Skeletal muscle satellite cell (primary cell): ENCODE measurements around the gene RPL28.
A peak's percentile ranks its signal among the peaks of the same experiment; 100 is the strongest.

Experiments
- H3K27me3 ChIP-seq: 2 replicates; pipeline ENCODE4 v1.7.0; 2013; ENCODE audit warnings: low read length; ENCODE audit not compliant: control insufficient read depth, insufficient read depth
- H3K36me3 ChIP-seq: 2 replicates; pipeline ENCODE4 v1.7.0; 2013; ENCODE audit warnings: mild to moderate bottlenecking, control low read depth, low read length; ENCODE audit not compliant: insufficient read depth
- H3K4me1 ChIP-seq: 2 replicates; pipeline ENCODE4 v1.7.0; 2013; ENCODE audit warnings: low read length; ENCODE audit not compliant: control insufficient read depth, insufficient read depth
- H3K4me2 ChIP-seq: 2 replicates; pipeline ENCODE4 v1.7.0; 2013; ENCODE audit warnings: mild to moderate bottlenecking, low read length
- H3K4me3 ChIP-seq: 2 replicates; pipeline ENCODE4 v1.7.0; 2013; ENCODE audit warnings: low read length
- H3K9ac ChIP-seq: 2 replicates; pipeline ENCODE4 v1.7.0; 2013; ENCODE audit warnings: mild to moderate bottlenecking, low read depth, low read length, moderate library complexity
- H3K9me3 ChIP-seq: replicated peaks from 2 replicates; pipeline ENCODE4 v1.7.0; 2013; ENCODE audit warnings: mild to moderate bottlenecking, control low read depth, low read length

RPL28 gene

GRCh38 chr19:55379174-55379573 is 6.6 kb upstream of the RPL28 start:
- H3K9ac ChIP-seq: no peak overlapping the region
- H3K4me3 ChIP-seq: no peak overlapping the region
- H3K4me1 ChIP-seq: peaks cover 9% of the 10 kb centered on the region
- H3K36me3 ChIP-seq: no peaks in the 10 kb centered on the region
- no peak overlapping the region for H3K4me2 ChIP-seq
- no peaks in the 10 kb centered on the region for H3K9me3 ChIP-seq
- H3K27me3 ChIP-seq: peaks cover 5% of the 10 kb centered on the region

- peaks cover 10% of the 10 kb centered on the region for H3K36me3 ChIP-seq
- no peaks in the 10 kb centered on the region for H3K9me3 ChIP-seq
- no peak overlapping the region for H3K4me2 ChIP-seq
- H3K27me3 ChIP-seq: peaks cover 5% of the 10 kb centered on the region
- peaks cover 21% of the 10 kb centered on the region for H3K4me1 ChIP-seq
- no peak overlapping the region for H3K4me3 ChIP-seq
- no peak overlapping the region for H3K9ac ChIP-seq
These were observed 3.7 kb upstream of the RPL28 start for GRCh38 chr19:55382013-55382412.

- Histone ChIP-seq H3K9me3 (no peaks in the 10 kb centered on the region), H3K36me3 (peaks cover 16% of the 10 kb centered on the region), H3K4me3 (no peak overlapping the region), H3K9ac (no peak overlapping the region), H3K4me2 (no peak overlapping the region), H3K27me3 (peaks cover 2% of the 10 kb centered on the region), H3K4me1 (peaks cover 26% of the 10 kb centered on the region)
These were observed 3.1 kb upstream of the RPL28 start for GRCh38 chr19:55382522-55383054.

GRCh38 chr19:55383279-55384130 is 2.2 kb upstream of the RPL28 start:
- Histone ChIP-seq H3K9ac (peak overlapping the region; percentile 99), H3K4me2 (peak overlapping the region; percentile 96), H3K9me3 (no peaks in the 10 kb centered on the region), H3K27me3 (no peaks in the 10 kb centered on the region), H3K4me1 (peaks cover 33% of the 10 kb centered on the region), H3K36me3 (peaks cover 25% of the 10 kb centered on the region), H3K4me3 (peak overlapping the region; percentile 97)

- H3K4me1 ChIP-seq: peaks cover 41% of the 10 kb centered on the region
- peaks cover 33% of the 10 kb centered on the region for H3K36me3 ChIP-seq
- H3K4me2 ChIP-seq: peak within 1 kb of the TSS; percentile 96
- H3K27me3 ChIP-seq: no peaks in the 10 kb centered on the region
- H3K9ac ChIP-seq: peak within 1 kb of the TSS; percentile 99
- peak within 1 kb of the TSS; percentile 97 for H3K4me3 ChIP-seq
- H3K9me3 ChIP-seq: no peaks in the 10 kb centered on the region
These were observed 1.4 kb upstream of the RPL28 start, which contains the start of gene TMEM238 for GRCh38 chr19:55384131-55384919. Gene TMEM238 (minus strand): TSS chr19:55384292. CDS start chr19:55384259, 33 bp downstream.

- H3K4me2 ChIP-seq: peak overlapping the region; percentile 96
- peak overlapping the region; percentile 99 for H3K9ac ChIP-seq
- H3K4me1 ChIP-seq: peaks cover 41% of the 10 kb centered on the region
- H3K36me3 ChIP-seq: peaks cover 41% of the 10 kb centered on the region
- peak overlapping the region; percentile 97 for H3K4me3 ChIP-seq
- no peaks in the 10 kb centered on the region for H3K9me3 ChIP-seq
- H3K27me3 ChIP-seq: no peaks in the 10 kb centered on the region
These were observed 610 bp upstream of the RPL28 start for GRCh38 chr19:55384920-55385723.

GRCh38 chr19:55386493-55386971 is 800 bp downstream of the RPL28 start:
- H3K4me1 ChIP-seq: peaks cover 41% of the 10 kb centered on the region
- peak overlapping the region; percentile 96 for H3K4me2 ChIP-seq
- H3K36me3 ChIP-seq: peaks cover 55% of the 10 kb centered on the region
- H3K27me3 ChIP-seq: no peaks in the 10 kb centered on the region
- peak overlapping the region; percentile 97 for H3K4me3 ChIP-seq
- H3K9ac ChIP-seq: peak overlapping the region; percentile 99
- H3K9me3 ChIP-seq: no peaks in the 10 kb centered on the region

- Histone ChIP-seq H3K36me3 (peaks cover 61% of the 10 kb centered on the region), H3K27me3 (no peaks in the 10 kb centered on the region), H3K4me3 (peak overlapping the region; percentile 97), H3K9ac (peak overlapping the region; percentile 99), H3K4me2 (peak overlapping the region; percentile 96), H3K9me3 (no peaks in the 10 kb centered on the region), H3K4me1 (peaks cover 41% of the 10 kb centered on the region)
These were observed 2.2 kb downstream of the RPL28 start for GRCh38 chr19:55387736-55388497.

GRCh38 chr19:55389386-55390317 is 3.9 kb downstream of the RPL28 start:
- H3K4me2 ChIP-seq: peak overlapping the region; percentile 96
- H3K27me3 ChIP-seq: no peaks in the 10 kb centered on the region
- peak overlapping the region; percentile 99 for H3K9ac ChIP-seq
- peaks cover 30% of the 10 kb centered on the region for H3K4me1 ChIP-seq
- H3K9me3 ChIP-seq: no peaks in the 10 kb centered on the region
- H3K4me3 ChIP-seq: peak overlapping the region; percentile 27
- H3K36me3 ChIP-seq: peaks cover 61% of the 10 kb centered on the region
